HepG2 (cell line): Measurements from ENCODE around the gene LIMD2. TPM values are rescaled to one million over a fixed set of nuclear protein-coding genes. Genes with fewer than 3 reads are reported as not detected.

Experiments used
- ATAC-seq: fragments of 200-7000 bp; cut with Tn5 transposase; 3 replicates; pipeline ENCODE4 v1.9.1; 2020; ENCODE audit warnings: mild to moderate bottlenecking, moderate library complexity
- BruUV-seq: library from RNA; stranded (reverse); fragments of 400-500 nt; replicated peaks from 2 replicates; lab custom pipeline; 2021; lab: Mats Ljungman, UMichigan
- CTCF ChIA-PET: fragments of 300-600 bp; formaldehyde crosslinking; extraction: SDS; loops from one replicate; lab custom pipeline; 2021; ENCODE audit warnings: low total read pairs, inconsistent platforms, low intra/inter-chr PET ratio; lab: Yijun Ruan, JAX
- POLR2A ChIA-PET: fragments of 350-600 bp; sonication (Branson Sonifier 250); formaldehyde crosslinking; loops from one replicate; lab custom pipeline; 2020; ENCODE audit warnings: antibody characterized with exemption, inconsistent platforms; lab: Yijun Ruan, JAX
- DNase-seq: peaks from one replicate; pipeline ENCODE4 v3.0.0-alpha.2; 2015; ENCODE audit warnings: low spot score
- FAIRE-seq: peaks from 3 replicates; lab custom pipeline; 2011; peaks lifted over from hg19 to GRCh38; lab: Jason Lieb, UNC
- H2AFZ ChIP-seq: one replicate; pipeline ENCODE4 v1.6.1; 2011; ENCODE audit warnings: low read length, inconsistent platforms
- H3K27ac ChIP-seq: fragments of 300-600 bp; 3 replicates; pipeline ENCODE4 v1.8.0; 2011; ENCODE audit warnings: mixed run types, mild to moderate bottlenecking, mixed read lengths, low read length, inconsistent platforms; ENCODE audit not compliant: insufficient read depth; ENCODE audit errors: extremely low read length
- H3K27me3 ChIP-seq, 2 experiments: fragments of 200-600 bp in 1 of 2; 2 replicates in 1 of 2; 3 replicates in 1 of 2; pipeline versions ENCODE4 v1.6.0 to v1.8.0; 2011; ENCODE audit warnings: low read length in 2 of 2, mild to moderate bottlenecking in 2 of 2, moderate library complexity in 2 of 2, inconsistent platforms in 1 of 2; ENCODE audit not compliant: insufficient read depth in 2 of 2, control insufficient read depth in 1 of 2
- H3K36me3 ChIP-seq, 2 experiments: fragments of 200-600 bp in 1 of 2; replicated peaks in 1 of 2; 2 replicates in 1 of 2; 3 replicates in 1 of 2; pipeline versions ENCODE4 v1.5.1 to v1.8.0; 2011; ENCODE audit warnings: low read length in 2 of 2, inconsistent platforms in 1 of 2; ENCODE audit not compliant: insufficient read depth in 2 of 2, control insufficient read depth in 1 of 2
- H3K4me1 ChIP-seq: 2 replicates; pipeline ENCODE4 v1.5.1; 2012; ENCODE audit warnings: low read length, inconsistent platforms; ENCODE audit not compliant: insufficient read depth
- H3K4me2 ChIP-seq: 2 replicates; pipeline ENCODE4 v1.6.0; 2011; ENCODE audit warnings: low read depth, low read length, inconsistent platforms
- H3K4me3 ChIP-seq, 3 experiments: fragments of 200-600 bp in 1 of 3; sonication (generic), shearing (Covaris generic) in 1 of 3; replicated peaks in 1 of 3; 2 replicates each; pipeline ENCODE4 v1.5.1; 2011 to 2016; ENCODE audit warnings: low read length in 3 of 3, inconsistent platforms in 2 of 3, low read depth in 2 of 3, mild to moderate bottlenecking in 2 of 3, control low read depth in 1 of 3, mixed read lengths in 1 of 3; ENCODE audit not compliant: insufficient read depth in 1 of 3
- H3K79me2 ChIP-seq: one replicate; pipeline ENCODE4 v1.6.1; 2011; ENCODE audit warnings: low read length, inconsistent platforms; ENCODE audit not compliant: insufficient read depth
- H3K9ac ChIP-seq: 2 replicates; pipeline ENCODE4 v1.6.0; 2011; ENCODE audit warnings: mild to moderate bottlenecking, low read depth, low read length, inconsistent platforms; ENCODE audit not compliant: insufficient read depth
- H3K9me3 ChIP-seq: 2 replicates; pipeline ENCODE4 v1.5.1; 2012; ENCODE audit warnings: mild to moderate bottlenecking, low read length
- H4K20me1 ChIP-seq: 2 replicates; pipeline ENCODE4 v1.6.0; 2011; ENCODE audit warnings: inconsistent platforms, mild to moderate bottlenecking, low read length, moderate library complexity; ENCODE audit not compliant: insufficient read depth
- AGO2 ChIP-seq: fragments of 200-400 bp; formaldehyde crosslinking; optimal IDR thresholded peaks from 2 replicates; pipeline ENCODE3; 2017; ENCODE audit warnings: mild to moderate bottlenecking, low read depth, low read length, moderate library complexity
- KAT7 ChIP-seq: IDR thresholded peaks from 2 replicates; pipeline ENCODE4 v1.6.1; 2018; ENCODE audit warnings: borderline replicate concordance, missing compliant biosample characterization
- POLR2A ChIP-seq, 2 experiments: IDR thresholded peaks; 2 replicates each; pipeline ENCODE4 v1.6.1; 2011; ENCODE audit warnings: low read depth in 2 of 2, low read length in 2 of 2, mild to moderate bottlenecking in 1 of 2, moderate library complexity in 1 of 2; ENCODE audit not compliant: insufficient read depth in 1 of 2
- POLR2G ChIP-seq: fragments of 200-400 bp; formaldehyde crosslinking; IDR thresholded peaks from 2 replicates; pipeline ENCODE4 v1.6.1; 2018; ENCODE audit warnings: mild to moderate bottlenecking, low read depth, low read length, moderate library complexity
- ZNF891 ChIP-seq: sonication (generic); formaldehyde crosslinking; IDR thresholded peaks from 2 replicates; pipeline ENCODE4 v1.5.0; 2020; ENCODE audit warnings: mild to moderate bottlenecking, missing genetic modification reagents
- WGBS: methylation state at CpG from one replicate; pipeline ENCODE4 v1.1.6; 2017; ENCODE audit warnings: low lambda C conversion rate; 5-methylcytosine and 5-hydroxymethylcytosine counted together
- in situ Hi-C: cut with HindIII; loops from 2 replicates; pipeline ENCODE4 v1.10.0; 2017; ENCODE audit warnings: low pct_unique_long_range_greater_than_20kb; ENCODE audit not compliant: extremely low pct_ligation_motif_present
- intact Hi-C: fragments of 100-400 bp; cut with micrococcal nuclease; formaldehyde crosslinking; loops from one replicate; pipeline ENCODE4 v1.10.0; 2022; ENCODE audit not compliant: unreplicated experiment
- polyA plus RNA-seq, 8 experiments: library from polyadenylated mRNA; depleted of rRNA in 3 of 8; stranded (reverse) in 7 of 8; unstranded in 1 of 8; fragments of >200 nt; fragmentation: Illumina TruSeq in 4 of 8; extraction: Trizol in 4 of 8; gene quantifications; 2 replicates each; pipeline versions ENCODE4 v1.2.1 to v1.2.3, GENCODE V29; 2011 to 2016; ENCODE audit warnings: low read depth in 4 of 8, missing spikeins in 1 of 8, mixed read lengths in 1 of 8; ENCODE audit not compliant: insufficient read depth in 1 of 8
- total RNA-seq, 5 experiments: library from RNA; depleted of rRNA; stranded (reverse); fragments of >200 nt; fragmentation: Illumina TruSeq; extraction: Trizol; gene quantifications; 2 replicates each; pipeline ENCODE4 v1.2.3, GENCODE V29; 2016; ENCODE audit warnings: low read depth in 1 of 5
- TF ChIP-seq, protein P1 (sequence below): sonication (generic); formaldehyde crosslinking; IDR thresholded peaks from 2 replicates; pipeline ENCODE4 v1.9.0; 2021; ENCODE audit warnings: missing genetic modification reagents, borderline replicate concordance
- TF ChIP-seq, protein P2 (sequence below), 2 experiments: sonication (generic) in 1 of 2; formaldehyde crosslinking in 1 of 2; IDR thresholded peaks; 2 replicates each; pipeline versions ENCODE4 v1.5.1 to v1.6.1; 2011 to 2020; ENCODE audit warnings: borderline replicate concordance in 1 of 2, low read depth in 1 of 2, low read length in 1 of 2, mild to moderate bottlenecking in 1 of 2, missing genetic modification reagents in 1 of 2, moderate library complexity in 1 of 2

The LIMD2 gene
- total and polyA plus RNA-seq, 2 of the 13 experiments (the other 11 are each of a cell fraction or from before 2014, with no cell fraction given): 9.0 to 20.8 TPM

DNA sequence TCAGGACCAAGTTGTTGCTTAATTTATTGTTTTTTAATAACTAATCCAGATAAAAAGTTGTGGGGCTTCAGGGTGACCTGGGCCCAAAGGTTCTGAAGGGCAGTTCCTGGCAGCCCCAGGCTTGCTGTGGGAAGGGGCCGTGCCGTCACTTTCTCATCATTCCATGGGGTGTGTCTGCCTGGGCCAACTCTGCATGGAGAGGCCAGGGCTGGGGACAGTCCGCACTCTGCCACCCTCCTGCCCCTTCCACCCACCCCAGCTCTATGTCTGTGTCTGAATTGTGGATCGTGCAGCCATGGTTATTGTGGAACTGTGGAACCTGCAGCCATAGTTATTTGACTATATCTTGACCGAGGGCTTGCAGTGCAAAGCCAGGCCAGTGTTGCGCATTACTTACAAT lies 4.0 kb downstream of the LIMD2 start (continued):
- TF ChIP-seq, protein P1, sequence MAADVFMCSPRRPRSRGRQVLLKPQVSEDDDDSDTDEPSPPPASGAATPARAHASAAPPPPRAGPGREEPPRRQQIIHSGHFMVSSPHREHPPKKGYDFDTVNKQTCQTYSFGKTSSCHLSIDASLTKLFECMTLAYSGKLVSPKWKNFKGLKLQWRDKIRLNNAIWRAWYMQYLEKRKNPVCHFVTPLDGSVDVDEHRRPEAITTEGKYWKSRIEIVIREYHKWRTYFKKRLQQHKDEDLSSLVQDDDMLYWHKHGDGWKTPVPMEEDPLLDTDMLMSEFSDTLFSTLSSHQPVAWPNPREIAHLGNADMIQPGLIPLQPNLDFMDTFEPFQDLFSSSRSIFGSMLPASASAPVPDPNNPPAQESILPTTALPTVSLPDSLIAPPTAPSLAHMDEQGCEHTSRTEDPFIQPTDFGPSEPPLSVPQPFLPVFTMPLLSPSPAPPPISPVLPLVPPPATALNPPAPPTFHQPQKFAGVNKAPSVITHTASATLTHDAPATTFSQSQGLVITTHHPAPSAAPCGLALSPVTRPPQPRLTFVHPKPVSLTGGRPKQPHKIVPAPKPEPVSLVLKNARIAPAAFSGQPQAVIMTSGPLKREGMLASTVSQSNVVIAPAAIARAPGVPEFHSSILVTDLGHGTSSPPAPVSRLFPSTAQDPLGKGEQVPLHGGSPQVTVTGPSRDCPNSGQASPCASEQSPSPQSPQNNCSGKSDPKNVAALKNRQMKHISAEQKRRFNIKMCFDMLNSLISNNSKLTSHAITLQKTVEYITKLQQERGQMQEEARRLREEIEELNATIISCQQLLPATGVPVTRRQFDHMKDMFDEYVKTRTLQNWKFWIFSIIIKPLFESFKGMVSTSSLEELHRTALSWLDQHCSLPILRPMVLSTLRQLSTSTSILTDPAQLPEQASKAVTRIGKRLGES (CRISPR knock-in tag): no peak

DNA sequence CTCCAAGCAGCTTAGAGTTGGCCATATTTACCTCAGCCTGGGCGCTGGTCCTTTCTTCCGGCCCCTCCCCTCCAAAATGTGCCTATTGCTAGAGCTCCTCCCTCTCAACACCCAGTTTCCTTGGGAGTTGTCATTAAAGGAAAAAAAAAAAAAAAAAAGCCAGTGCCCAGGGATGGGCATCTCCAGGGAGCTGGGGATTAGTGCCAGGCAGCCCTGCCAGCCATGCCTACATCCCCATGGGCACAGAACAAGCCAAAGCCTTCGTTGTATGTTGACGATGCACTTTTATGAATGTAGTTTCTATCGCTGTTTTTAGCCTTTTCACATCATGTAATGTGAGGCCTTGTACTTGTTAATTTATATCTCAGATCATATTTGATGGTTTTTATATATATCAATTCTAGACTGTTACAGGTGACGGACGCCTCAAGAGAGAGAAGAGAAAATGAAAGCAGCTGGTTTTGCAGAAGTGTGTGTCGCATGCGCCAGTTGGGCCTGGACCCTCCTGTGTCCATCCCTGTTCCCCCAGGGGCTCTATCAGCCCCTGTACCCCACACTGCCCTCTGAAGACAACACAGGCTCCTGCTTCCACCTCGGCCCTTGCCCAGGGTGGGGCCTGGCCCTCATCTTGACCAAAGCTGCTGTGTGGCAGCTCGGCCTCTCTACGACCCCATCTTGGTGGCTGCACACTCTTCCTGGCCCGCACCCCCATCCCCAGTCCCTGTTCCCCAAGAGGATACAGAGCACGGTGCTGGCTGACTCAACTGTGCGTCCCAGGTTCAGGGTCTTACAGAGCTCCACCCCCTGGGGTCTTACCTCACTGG lies 4.8 kb downstream of the LIMD2 start:
- H3K79me2 ChIP-seq: no peaks in the 10 kb centered on the region
- H3K4me1 ChIP-seq: peaks cover 18% of the 10 kb centered on the region
- in situ Hi-C loops (loop anchor here (10.0 kb wide), 1 partner anchor 270 kb away; no protein-coding TSS in a partner anchor), intact Hi-C loops (loop anchor here (5.0 kb wide), 1 partner anchor 273 kb away; no protein-coding TSS in a partner anchor)
- WGBS: 94% methylated on average over 15 of the region's 15 CpGs
- H2AFZ ChIP-seq: no peak overlapping the region
- H3K4me3 ChIP-seq: no peak overlapping the region
- H3K27ac ChIP-seq: no peak overlapping the region
- TSS peak; percentile 53 for BruUV-seq
- FAIRE-seq: no peak
- DNase-seq: no peak
- no peak overlapping the region for H3K4me2 ChIP-seq
- H3K27me3 ChIP-seq: no peaks in the 10 kb centered on the region
- ATAC-seq: no peak
- no peaks in the 10 kb centered on the region for H4K20me1 ChIP-seq
- ChIA-PET CTCF (no interaction called here), POLR2A (interaction anchor here (2.1 kb wide), 1 partner anchor 73 kb away, joined by 5 read pairs; the partner anchor contains the start of gene MAP3K3)
- no peak overlapping the region for H3K9ac ChIP-seq
- peaks cover 18 to 28% of the 10 kb centered on the region in 2 experiments for H3K36me3 ChIP-seq
- no peaks in the 10 kb centered on the region for H3K9me3 ChIP-seq
- peak; percentile 5 for TF ChIP-seq AGO2
- TF ChIP-seq POLR2A (IDR thresholded peaks at IDR 0.05; ENCODE audit: insufficient read depth in 1 of 2, low read depth in 2 of 2, low read length in 2 of 2): 0 out of 4 replicates have a peak, but pooled peaks of 1 of the 2 experiments have one; percentile 20
- TF ChIP-seq, protein P2, sequence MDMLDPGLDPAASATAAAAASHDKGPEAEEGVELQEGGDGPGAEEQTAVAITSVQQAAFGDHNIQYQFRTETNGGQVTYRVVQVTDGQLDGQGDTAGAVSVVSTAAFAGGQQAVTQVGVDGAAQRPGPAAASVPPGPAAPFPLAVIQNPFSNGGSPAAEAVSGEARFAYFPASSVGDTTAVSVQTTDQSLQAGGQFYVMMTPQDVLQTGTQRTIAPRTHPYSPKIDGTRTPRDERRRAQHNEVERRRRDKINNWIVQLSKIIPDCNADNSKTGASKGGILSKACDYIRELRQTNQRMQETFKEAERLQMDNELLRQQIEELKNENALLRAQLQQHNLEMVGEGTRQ (IDR thresholded peaks at IDR 0.05; ENCODE audit: low read depth, low read length): no peak
- TF ChIP-seq, protein P2 (CRISPR knock-in tag; IDR thresholded peaks at IDR 0.05; ENCODE audit: borderline replicate concordance): no peak
- peak; percentile 46; the same call in 1 of the 2 replicates for TF ChIP-seq POLR2G
- TF ChIP-seq ZNF891 (CRISPR knock-in tag): 0 out of 2 replicates have a peak, but pooled peaks have one; percentile 36
- TF ChIP-seq KAT7 (CRISPR knock-in tag): no peak
